Measurements from ENCODE around the gene PELI2.

GRCh38 chr14:56087671-56088471 lies 30.3 kb upstream of the PELI2 start:
- TF ChIP-seq CTCF (conservative IDR thresholded peaks at IDR 0.05 in 1 of 2, IDR thresholded peaks at IDR 0.05 in 1 of 2; ENCODE audit: low read depth in 1 of 2, low read length in 2 of 2) (no peak), EZH2 (IDR thresholded peaks at IDR 0.05; ENCODE audit: low read length, missing control alignments) (no peak)
